GM21515 (cell line): ENCODE results near the gene MAGEA4.

Source experiments
- ATAC-seq: cut with Tn5 transposase; IDR thresholded peaks from one replicate; pipeline ENCODE4 v1.9.1; 2021; ENCODE audit not compliant: unreplicated experiment

The MAGEA4 gene

GRCh38 chrX:151922692-151923091 lies 10.0 kb downstream of the MAGEA4 start:
- ATAC-seq = no peak

DNA sequence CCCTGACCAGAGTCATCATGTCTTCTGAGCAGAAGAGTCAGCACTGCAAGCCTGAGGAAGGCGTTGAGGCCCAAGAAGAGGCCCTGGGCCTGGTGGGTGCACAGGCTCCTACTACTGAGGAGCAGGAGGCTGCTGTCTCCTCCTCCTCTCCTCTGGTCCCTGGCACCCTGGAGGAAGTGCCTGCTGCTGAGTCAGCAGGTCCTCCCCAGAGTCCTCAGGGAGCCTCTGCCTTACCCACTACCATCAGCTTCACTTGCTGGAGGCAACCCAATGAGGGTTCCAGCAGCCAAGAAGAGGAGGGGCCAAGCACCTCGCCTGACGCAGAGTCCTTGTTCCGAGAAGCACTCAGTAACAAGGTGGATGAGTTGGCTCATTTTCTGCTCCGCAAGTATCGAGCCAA lies 11.0 kb downstream of the MAGEA4 start:
- ATAC-seq = no peak

- no peak for ATAC-seq
Measured at GRCh38 chrX:151929126-151929525, 16.4 kb downstream of the MAGEA4 start.

DNA sequence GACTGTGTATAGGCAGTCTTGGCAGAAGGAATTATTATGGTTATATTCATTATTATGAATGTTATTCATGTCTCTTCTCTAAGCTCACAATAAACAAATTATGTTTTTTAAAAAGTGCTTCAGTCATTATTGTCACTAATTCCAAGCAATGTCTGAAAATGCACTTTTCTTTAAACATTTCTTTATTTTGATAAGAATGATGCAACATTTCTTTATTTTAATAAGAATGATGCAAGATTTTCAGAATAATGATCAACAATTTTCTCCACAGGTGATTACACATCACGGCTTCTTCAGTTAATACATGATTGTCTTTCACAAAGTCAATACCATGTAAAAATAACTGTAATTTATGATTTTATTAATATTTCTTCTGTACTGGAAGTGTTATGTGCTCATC lies 22.7 kb downstream of the MAGEA4 start:
- no peak for ATAC-seq

GRCh38 chrX:151938172-151938571 lies 25.5 kb downstream of the MAGEA4 start:
- no peak for ATAC-seq

DNA sequence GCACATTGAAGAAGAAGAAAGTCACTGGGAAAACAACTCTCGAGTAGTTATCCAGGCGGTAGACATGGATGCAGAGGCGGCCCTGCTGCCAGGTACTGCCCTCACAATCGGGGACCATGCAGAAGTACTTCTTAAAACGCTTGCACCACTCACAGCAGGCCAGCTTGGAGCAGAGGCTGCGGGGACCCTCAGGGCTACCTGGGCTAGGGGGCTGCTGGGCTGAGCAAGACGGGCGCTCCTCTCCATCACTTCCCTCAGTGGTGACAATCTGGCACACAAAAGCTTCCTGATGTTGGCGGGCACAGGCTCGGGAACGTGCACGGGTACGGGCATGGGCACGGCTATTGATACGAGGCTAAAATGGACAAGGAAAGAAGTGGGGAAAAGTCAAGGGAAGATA lies 42.0 kb downstream of the MAGEA4 start:
- ATAC-seq = no peak

DNA sequence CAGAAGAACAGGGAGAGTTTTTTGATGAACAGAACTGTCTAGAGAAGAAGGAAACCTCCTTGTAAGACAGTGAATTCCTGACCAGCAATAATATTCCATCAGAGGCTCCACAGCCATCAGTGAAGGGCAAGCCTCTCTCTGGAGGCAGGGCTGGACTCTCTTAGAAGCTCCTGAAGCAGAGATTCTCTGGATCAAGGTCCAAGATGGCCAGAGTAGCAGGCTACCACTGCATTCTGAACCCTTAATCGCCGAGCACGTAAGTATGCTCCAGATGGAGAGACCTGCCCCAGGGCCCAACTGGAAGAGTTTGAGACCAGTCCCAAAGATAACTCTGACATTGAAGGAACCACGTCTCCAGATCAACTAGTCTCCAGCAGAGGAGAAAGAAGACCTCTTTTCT lies 45.4 kb downstream of the MAGEA4 start:
- ATAC-seq = no peak

DNA sequence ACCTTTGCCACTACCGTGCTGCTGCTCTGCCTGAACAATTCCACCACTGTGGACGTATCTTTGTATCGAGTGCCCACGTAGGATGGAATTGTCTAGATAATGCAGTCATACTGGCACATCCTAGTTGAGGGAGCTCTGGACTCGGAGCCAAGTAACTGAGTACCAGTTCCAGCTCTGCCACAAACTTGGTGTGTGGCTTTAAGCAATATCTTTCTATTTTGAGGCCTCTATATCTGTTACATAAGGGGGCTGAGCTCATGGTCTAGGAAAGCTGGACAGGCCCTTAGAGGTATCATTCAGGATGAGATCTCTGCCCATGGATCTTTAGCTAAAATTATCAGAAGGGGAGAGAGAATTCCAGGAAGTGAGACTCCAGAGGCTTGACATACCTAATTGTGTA lies 49.3 kb downstream of the MAGEA4 start:
- no peak for ATAC-seq

DNA sequence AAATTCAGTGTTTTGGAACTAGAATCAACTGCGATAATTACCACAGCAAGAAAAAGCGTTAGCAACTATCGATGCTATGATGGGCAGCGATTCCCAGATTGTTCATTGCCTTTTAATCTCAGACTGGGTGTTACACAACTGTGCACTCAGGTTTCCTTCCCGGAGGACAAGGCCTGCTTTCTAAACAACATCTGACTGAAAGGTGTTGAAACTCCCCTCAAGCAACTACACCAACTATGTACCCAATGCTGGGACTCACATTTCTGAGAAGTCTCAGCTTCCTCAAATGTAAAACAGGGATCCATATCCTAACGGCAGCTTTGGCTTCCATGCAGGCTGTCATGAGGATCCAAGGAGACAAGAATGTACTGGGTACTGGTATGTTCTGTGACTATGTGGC lies 53.5 kb downstream of the MAGEA4 start:
- no peak for ATAC-seq

DNA sequence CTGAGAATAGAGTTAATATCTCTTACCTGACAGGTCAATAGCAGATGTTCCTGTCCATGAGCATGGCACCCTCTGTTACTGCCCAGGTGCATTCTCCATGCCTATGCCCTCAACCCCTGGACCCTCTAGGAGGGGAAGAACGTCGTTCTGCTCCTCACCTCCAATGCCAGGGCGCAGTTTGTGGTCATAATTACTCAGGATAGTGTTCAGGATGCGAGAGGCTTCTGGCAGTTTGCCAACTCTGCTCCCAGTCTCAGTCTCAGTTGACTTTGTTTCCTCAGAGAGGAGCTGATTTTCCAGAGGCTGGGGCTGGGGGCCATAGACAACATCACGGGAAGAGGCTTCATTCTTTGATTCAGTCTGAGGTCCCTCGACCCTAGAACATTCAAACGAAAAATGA lies 57.3 kb downstream of the MAGEA4 start:
- no peak for ATAC-seq

GRCh38 chrX:151970661-151971060 lies 58.0 kb downstream of the MAGEA4 start:
- ATAC-seq = no peak

DNA sequence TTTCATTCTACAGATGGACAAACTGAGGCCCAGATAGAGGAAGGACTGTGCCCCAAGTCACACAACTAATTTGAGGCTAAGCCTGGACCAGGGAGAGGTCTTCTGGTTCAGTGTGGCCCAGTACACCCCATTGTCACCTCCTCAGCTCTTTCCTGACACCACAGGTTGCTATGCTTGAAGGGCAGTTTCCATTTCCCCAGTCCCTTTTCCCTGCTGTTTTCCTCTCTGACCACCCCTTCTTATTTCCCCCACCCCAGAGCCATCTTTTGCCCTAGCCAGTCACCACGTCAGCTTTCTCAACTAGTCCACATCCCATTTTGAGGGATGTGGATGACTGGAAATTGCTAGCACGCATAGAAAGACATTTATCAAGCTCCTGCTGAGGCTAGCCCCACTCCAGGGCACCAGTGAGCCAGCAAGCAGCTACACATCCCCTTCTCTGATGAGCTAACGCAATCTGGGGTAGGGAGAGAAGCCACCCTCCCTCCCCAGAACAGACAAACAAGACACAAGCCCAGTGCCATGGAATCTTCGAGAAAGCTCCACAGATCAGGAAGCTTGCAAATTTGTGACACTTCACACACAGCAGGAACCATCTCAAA lies 60.5 kb downstream of the MAGEA4 start:
- no peak for ATAC-seq

GRCh38 chrX:151973851-151974335 lies 61.2 kb downstream of the MAGEA4 start:
- no peak for ATAC-seq
